ENCODE data around the gene ZC3H12C.

DNA sequence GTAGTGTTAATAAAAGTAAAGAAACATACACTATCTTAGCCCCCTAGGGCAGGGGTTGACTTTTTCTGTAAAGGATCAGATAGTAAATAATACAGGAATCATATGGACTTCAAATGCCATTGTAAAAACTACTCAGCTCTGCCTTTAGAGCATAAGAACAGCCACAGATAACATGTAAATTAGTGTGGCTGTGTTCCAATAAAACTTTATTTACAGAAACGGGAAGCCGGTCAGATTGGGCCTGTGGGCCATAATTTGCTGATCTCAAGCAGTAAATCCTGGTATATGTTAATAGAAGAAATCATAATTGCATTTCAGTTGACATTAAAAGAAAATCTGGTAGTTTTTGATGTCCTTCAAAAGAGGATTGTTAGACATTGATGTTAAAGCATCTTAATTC, 76.5 kb downstream of the ZC3H12C start:
- TF ChIP-seq, protein P1, sequence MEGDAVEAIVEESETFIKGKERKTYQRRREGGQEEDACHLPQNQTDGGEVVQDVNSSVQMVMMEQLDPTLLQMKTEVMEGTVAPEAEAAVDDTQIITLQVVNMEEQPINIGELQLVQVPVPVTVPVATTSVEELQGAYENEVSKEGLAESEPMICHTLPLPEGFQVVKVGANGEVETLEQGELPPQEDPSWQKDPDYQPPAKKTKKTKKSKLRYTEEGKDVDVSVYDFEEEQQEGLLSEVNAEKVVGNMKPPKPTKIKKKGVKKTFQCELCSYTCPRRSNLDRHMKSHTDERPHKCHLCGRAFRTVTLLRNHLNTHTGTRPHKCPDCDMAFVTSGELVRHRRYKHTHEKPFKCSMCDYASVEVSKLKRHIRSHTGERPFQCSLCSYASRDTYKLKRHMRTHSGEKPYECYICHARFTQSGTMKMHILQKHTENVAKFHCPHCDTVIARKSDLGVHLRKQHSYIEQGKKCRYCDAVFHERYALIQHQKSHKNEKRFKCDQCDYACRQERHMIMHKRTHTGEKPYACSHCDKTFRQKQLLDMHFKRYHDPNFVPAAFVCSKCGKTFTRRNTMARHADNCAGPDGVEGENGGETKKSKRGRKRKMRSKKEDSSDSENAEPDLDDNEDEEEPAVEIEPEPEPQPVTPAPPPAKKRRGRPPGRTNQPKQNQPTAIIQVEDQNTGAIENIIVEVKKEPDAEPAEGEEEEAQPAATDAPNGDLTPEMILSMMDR (IDR thresholded peaks at IDR 0.05), result no peak
- TF ChIP-seq POLR2A (IDR thresholded peaks at IDR 0.05), result no peak
- TF ChIP-seq EP300 (IDR thresholded peaks at IDR 0.05), result no peak

Measured in ovary (tissue), 3 donors.